Activated CD8-positive, alpha-beta T cell treated with anti-CD3 and anti-CD28 coated beads, Interleukin-2, amount 10 ng/mL, durations not matched to agents 7 days and 5 days (primary cell): ENCODE results near the gene APOA4. TPM values are rescaled to one million over a fixed set of nuclear protein-coding genes. Genes with fewer than 3 reads are reported as not detected.
A peak's percentile ranks its signal among the peaks of the same experiment; 100 is the strongest.

ENCODE experiments used
- ATAC-seq: fragments of 150-1000 bp; cut with Tn5 transposase; one replicate; pipeline ENCODE4 v1.10.0; 2021; ENCODE audit warnings: moderate library complexity
- CTCF ChIA-PET: fragments of 350-600 bp; sonication (Branson Sonifier 250); formaldehyde crosslinking; loops from one replicate; lab custom pipeline; 2021; ENCODE audit warnings: antibody characterized with exemption; lab: Charles Lee
- POLR2A ChIA-PET: fragments of 350-600 bp; sonication (Branson Sonifier 250); formaldehyde crosslinking; loops from one replicate; lab custom pipeline; 2021; ENCODE audit warnings: antibody characterized with exemption; lab: Charles Lee
- DNase-seq: peaks from one replicate; pipeline ENCODE4 v3.0.0-alpha.2; 2020
- H3K27ac Mint-ChIP-seq: one replicate; pipeline ENCODE4 v1.8.0; 2021; ENCODE audit warnings: mild to moderate bottlenecking, mixed read lengths
- H3K27me3 Mint-ChIP-seq: one replicate; pipeline ENCODE4 v1.8.0; 2021; ENCODE audit warnings: low read depth, mixed read lengths
- H3K36me3 Mint-ChIP-seq: one replicate; pipeline ENCODE4 v1.8.0; 2021; ENCODE audit warnings: low read depth, mixed read lengths
- H3K4me1 Mint-ChIP-seq: one replicate; pipeline ENCODE4 v1.8.0; 2021; ENCODE audit warnings: low read depth, mixed read lengths
- H3K4me3 Mint-ChIP-seq: one replicate; pipeline ENCODE4 v1.8.0; 2021; ENCODE audit warnings: mild to moderate bottlenecking, mixed read lengths
- H3K9me3 Mint-ChIP-seq: one replicate; pipeline ENCODE4 v1.8.0; 2022; ENCODE audit warnings: mixed read lengths; ENCODE audit not compliant: insufficient read depth
- total RNA-seq, 2 experiments: library from RNA; stranded (reverse); gene quantifications; one replicate each; pipeline ENCODE4 v1.2.3, GENCODE V29; 2021

Gene APOA4
- total RNA-seq, 2 experiments from 2014 or later: not detected

GRCh38 chr11:116788534-116788933 lies 34.6 kb downstream of the APOA4 start:
- ATAC-seq: no peak
- H3K4me3 Mint-ChIP-seq: peak overlapping the region; percentile 94
- H3K36me3 Mint-ChIP-seq: peaks cover 35% of the 10 kb centered on the region
- peaks cover 43% of the 10 kb centered on the region for H3K4me1 Mint-ChIP-seq
- ChIA-PET CTCF (interaction anchor here (1.1 to 11.1 kb wide), 6 partner anchors 14 to 390 kb away, joined by 3 to 211 read pairs (median 6); partner anchors contain the start of genes APOA1 and SIDT2), POLR2A (interaction anchor here (0.8 to 3.9 kb wide), 6 partner anchors 15 to 436 kb away, joined by 3 to 44 read pairs (median 8); partner anchors contain the start of genes BUD13 and PAFAH1B2)
- H3K27me3 Mint-ChIP-seq: peaks cover 6% of the 10 kb centered on the region
- DNase-seq: no peak
- peak overlapping the region; percentile 92 for H3K27ac Mint-ChIP-seq
- no peaks in the 10 kb centered on the region for H3K9me3 Mint-ChIP-seq

GRCh38 chr11:116787786-116788486 lies 35.2 kb downstream of the APOA4 start, which contains the start of gene ZPR1:
TSS of gene ZPR1 (minus strand) at chr11:116788023. CDS start at chr11:116787990, 33 bp downstream.
- Mint-ChIP-seq H3K27me3 (peaks cover 6% of the 10 kb centered on the region), H3K4me3 (peak within 1 kb of the TSS; percentile 94), H3K27ac (peak within 1 kb of the TSS; percentile 92), H3K4me1 (peaks cover 49% of the 10 kb centered on the region), H3K9me3 (no peaks in the 10 kb centered on the region), H3K36me3 (peaks cover 41% of the 10 kb centered on the region)
- ChIA-PET POLR2A (interaction anchor here (1.1 to 3.9 kb wide), 6 partner anchors 10 to 437 kb away, joined by 4 to 44 read pairs (median 8); partner anchors contain the start of genes BUD13 and PAFAH1B2), CTCF (interaction anchor here (0.9 to 11.1 kb wide), 8 partner anchors 13 to 391 kb away, joined by 3 to 211 read pairs (median 4); partner anchors contain the start of genes APOA1 and SIDT2)
- peak; percentile 84 for ATAC-seq
- peak; percentile 89 for DNase-seq

DNA sequence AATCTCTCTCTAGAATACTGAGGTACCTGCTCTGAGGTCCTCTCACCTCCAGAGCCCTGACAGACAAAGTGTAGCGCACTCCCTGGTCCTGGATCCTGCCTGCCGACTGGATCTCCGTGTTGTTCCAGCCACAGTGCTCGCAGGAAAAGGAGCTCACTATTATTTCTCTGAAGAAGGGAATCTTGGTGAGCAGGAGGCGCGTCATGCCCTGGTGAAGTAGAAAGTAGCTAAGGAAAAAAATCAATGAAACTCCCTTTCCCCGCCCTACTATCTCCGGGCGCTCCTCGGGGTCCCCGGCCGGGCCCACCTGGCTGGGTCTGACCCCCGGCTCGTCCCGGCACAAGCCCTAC lies 35.7 kb downstream of the APOA4 start:
- peak overlapping the region; percentile 92 for H3K27ac Mint-ChIP-seq
- peak overlapping the region; percentile 94 for H3K4me3 Mint-ChIP-seq
- peaks cover 47% of the 10 kb centered on the region for H3K36me3 Mint-ChIP-seq
- H3K27me3 Mint-ChIP-seq: peaks cover 6% of the 10 kb centered on the region
- no peaks in the 10 kb centered on the region for H3K9me3 Mint-ChIP-seq
- no peak for DNase-seq
- H3K4me1 Mint-ChIP-seq: peaks cover 53% of the 10 kb centered on the region
- POLR2A ChIA-PET: interaction anchor here (0.6 to 3.9 kb wide), 9 partner anchors 9 to 437 kb away, joined by 3 to 44 read pairs (median 4); partner anchors contain the start of genes BUD13 and PAFAH1B2
- ATAC-seq: peak; percentile 11
- CTCF ChIA-PET: interaction anchor here (0.9 to 11.1 kb wide), 8 partner anchors 12 to 319 kb away, joined by 3 to 211 read pairs (median 6); partner anchors contain the start of gene APOA1

DNA sequence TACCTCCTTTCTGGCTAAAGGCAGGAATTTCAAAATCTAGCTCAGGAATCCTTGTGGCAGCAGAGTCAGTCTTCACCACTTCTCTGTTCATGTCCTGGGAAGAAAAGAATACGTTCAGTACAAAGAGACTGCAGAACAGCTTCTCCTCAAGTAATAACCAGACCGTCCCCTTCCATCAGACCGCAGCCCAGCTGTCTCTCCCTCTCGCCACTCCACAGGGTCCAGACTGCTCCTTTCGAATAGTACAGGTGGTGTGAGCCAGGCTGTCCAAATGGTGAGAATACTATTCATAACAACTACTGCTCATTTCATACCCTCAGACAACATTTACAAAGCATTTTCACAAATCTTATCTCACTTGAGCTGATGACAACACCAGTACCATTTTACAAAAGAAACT lies 36.1 kb downstream of the APOA4 start:
- ATAC-seq (no peak), DNase-seq (no peak)
- CTCF ChIA-PET: interaction anchor here (1.1 to 11.1 kb wide), 5 partner anchors 12 to 319 kb away, joined by 3 to 211 read pairs (median 10); partner anchors contain the start of gene APOA1
- POLR2A ChIA-PET: interaction anchor here (0.6 to 3.9 kb wide), 8 partner anchors 9 to 357 kb away, joined by 3 to 44 read pairs (median 4); partner anchors contain the start of genes BUD13 and PAFAH1B2
- Mint-ChIP-seq H3K4me3 (peak overlapping the region; percentile 94), H3K27ac (peak overlapping the region; percentile 92), H3K27me3 (peaks cover 6% of the 10 kb centered on the region), H3K36me3 (peaks cover 51% of the 10 kb centered on the region), H3K4me1 (peaks cover 58% of the 10 kb centered on the region), H3K9me3 (no peaks in the 10 kb centered on the region)

DNA sequence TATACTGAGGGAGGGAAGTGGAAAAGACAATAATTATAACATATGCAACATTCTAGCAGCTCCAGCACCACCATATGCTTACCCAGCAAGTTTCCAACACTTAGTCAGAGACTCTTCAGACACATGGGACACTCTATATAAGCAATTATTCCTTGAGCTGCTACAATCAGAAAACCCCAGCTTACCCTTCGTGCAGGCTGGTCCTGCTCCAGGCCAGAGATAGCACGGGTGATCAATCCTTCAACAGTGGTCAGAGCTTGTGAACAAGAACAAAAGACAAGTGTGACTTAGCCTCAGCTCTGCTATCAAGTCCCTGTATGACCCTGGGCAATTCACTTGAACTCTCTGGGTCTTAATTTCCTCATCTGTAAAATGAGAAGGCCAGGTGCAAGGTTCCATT lies 36.8 kb downstream of the APOA4 start:
- H3K4me3 Mint-ChIP-seq: peak overlapping the region; percentile 94
- peaks cover 6% of the 10 kb centered on the region for H3K27me3 Mint-ChIP-seq
- H3K27ac Mint-ChIP-seq: peak overlapping the region; percentile 20
- H3K9me3 Mint-ChIP-seq: no peaks in the 10 kb centered on the region
- ATAC-seq (no peak), DNase-seq (no peak)
- ChIA-PET POLR2A (interaction anchor here (1.1 to 3.9 kb wide), 4 partner anchors 8 to 67 kb away, joined by 3 to 44 read pairs (median 9); partner anchors contain the start of gene BUD13), CTCF (interaction anchor here (0.8 to 11.1 kb wide), 5 partner anchors 11 to 320 kb away, joined by 3 to 211 read pairs (median 10); partner anchors contain the start of gene APOA1)
- peaks cover 56% of the 10 kb centered on the region for H3K36me3 Mint-ChIP-seq
- peaks cover 59% of the 10 kb centered on the region for H3K4me1 Mint-ChIP-seq

GRCh38 chr11:116782728-116783127 lies 40.4 kb downstream of the APOA4 start:
- no peak overlapping the region for H3K4me3 Mint-ChIP-seq

GRCh38 chr11:116778556-116778955 lies 44.5 kb downstream of the APOA4 start:
- ChIA-PET CTCF (interaction anchor here (3.1 kb wide), 1 partner anchor 13 kb away, joined by 19 read pairs; the partner anchor contains the start of gene APOA5), POLR2A (interaction anchor here (1.7 kb wide), 1 partner anchor 9 kb away, joined by 4 read pairs; the partner anchor contains the start of gene ZPR1)
- no peaks in the 10 kb centered on the region for H3K9me3 Mint-ChIP-seq

More at GRCh38 chr11:116782728-116783127, 40.4 kb downstream of the APOA4 start:
- Mint-ChIP-seq H3K27ac (no peak overlapping the region), H3K9me3 (no peaks in the 10 kb centered on the region), H3K36me3 (peaks cover 87% of the 10 kb centered on the region), H3K27me3 (no peaks in the 10 kb centered on the region), H3K4me1 (peaks cover 49% of the 10 kb centered on the region)
- CTCF ChIA-PET: interaction anchor here (0.9 to 2.2 kb wide), 5 partner anchors 8 to 444 kb away, joined by 3 to 10 read pairs (median 5); partner anchors contain the start of gene APOA5
- DNase-seq (no peak), ATAC-seq (no peak)
- POLR2A ChIA-PET: no interaction called here

GRCh38 chr11:116777056-116777455 lies 46.0 kb downstream of the APOA4 start:
- ChIA-PET POLR2A (interaction anchor here (1.7 kb wide), 1 partner anchor 10 kb away, joined by 4 read pairs; the partner anchor contains the start of gene ZPR1), CTCF (interaction anchor here (1.4 kb wide), 1 partner anchor 59 kb away, joined by 8 read pairs; no protein-coding TSS in a partner anchor)
- peaks cover 33% of the 10 kb centered on the region for H3K4me1 Mint-ChIP-seq
- DNase-seq (no peak), ATAC-seq (no peak)
- H3K27ac Mint-ChIP-seq: no peak overlapping the region
- H3K36me3 Mint-ChIP-seq: peaks cover 58% of the 10 kb centered on the region
- H3K4me3 Mint-ChIP-seq: no peak overlapping the region
- no peaks in the 10 kb centered on the region for H3K27me3 Mint-ChIP-seq
- no peaks in the 10 kb centered on the region for H3K9me3 Mint-ChIP-seq

More at GRCh38 chr11:116778556-116778955, 44.5 kb downstream of the APOA4 start:
- peaks cover 70% of the 10 kb centered on the region for H3K36me3 Mint-ChIP-seq
- H3K27me3 Mint-ChIP-seq: no peaks in the 10 kb centered on the region
- no peak for ATAC-seq
- no peak overlapping the region for H3K4me3 Mint-ChIP-seq
- no peak for DNase-seq
- H3K4me1 Mint-ChIP-seq: peaks cover 45% of the 10 kb centered on the region
- no peak overlapping the region for H3K27ac Mint-ChIP-seq

DNA sequence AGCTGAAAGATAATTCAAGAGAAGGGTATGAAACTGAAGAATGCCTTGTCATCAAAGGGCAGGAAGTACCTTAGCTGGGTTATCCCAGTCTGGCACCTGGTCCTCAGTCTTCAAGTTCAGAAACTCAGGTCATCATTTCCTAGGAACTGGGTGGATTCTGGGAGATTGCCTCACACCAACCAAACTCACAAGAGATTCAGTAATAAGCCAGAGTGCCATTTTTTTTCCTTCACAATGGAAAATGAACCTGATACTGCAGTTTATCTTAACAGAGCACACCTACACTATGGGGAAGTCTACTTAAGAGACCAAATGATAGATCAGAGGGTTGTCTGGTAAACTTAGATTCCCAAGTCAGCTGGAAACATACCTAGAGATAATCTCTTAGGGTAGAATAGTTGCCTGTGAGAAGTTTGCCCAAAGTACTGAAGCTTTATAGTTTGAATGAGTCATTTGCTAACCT lies 46.6 kb downstream of the APOA4 start:
- Mint-ChIP-seq H3K27ac (no peak overlapping the region), H3K36me3 (peaks cover 54% of the 10 kb centered on the region), H3K4me1 (peaks cover 37% of the 10 kb centered on the region), H3K4me3 (no peak overlapping the region), H3K27me3 (no peaks in the 10 kb centered on the region), H3K9me3 (no peaks in the 10 kb centered on the region)
- ChIA-PET CTCF (interaction anchor here (1.0 to 3.7 kb wide), 3 partner anchors 10 to 59 kb away, joined by 3 to 20 read pairs (median 8); partner anchors contain the start of genes APOA5 and ZPR1), POLR2A (interaction anchor here (1.0 kb wide), 1 partner anchor 10 kb away, joined by 5 read pairs; no protein-coding TSS in a partner anchor)
- DNase-seq (no peak), ATAC-seq (no peak)

GRCh38 chr11:116775975-116776374 lies 47.1 kb downstream of the APOA4 start:
- DNase-seq: no peak
- no peaks in the 10 kb centered on the region for H3K27me3 Mint-ChIP-seq
- no peak for ATAC-seq
- no peak overlapping the region for H3K27ac Mint-ChIP-seq
- peaks cover 49% of the 10 kb centered on the region for H3K36me3 Mint-ChIP-seq
- H3K4me1 Mint-ChIP-seq: peaks cover 40% of the 10 kb centered on the region
- no peak overlapping the region for H3K4me3 Mint-ChIP-seq
- no peaks in the 10 kb centered on the region for H3K9me3 Mint-ChIP-seq
- ChIA-PET POLR2A (interaction anchor here (1.0 kb wide), 1 partner anchor 11 kb away, joined by 5 read pairs; no protein-coding TSS in a partner anchor), CTCF (interaction anchor here (1.0 to 3.7 kb wide), 3 partner anchors 11 to 60 kb away, joined by 3 to 20 read pairs (median 8); partner anchors contain the start of genes APOA5 and ZPR1)
